Activated T-cell treated with anti-CD3 and anti-CD28 coated beads for 24 hours (primary cell): ENCODE results near the gene ABCG8.
"Not testable (repeated sequence)": the region's sequence is repeated elsewhere in the genome, so short reads cannot be mapped to it uniquely, and the experiment has no call there.

Experiments used
- DNase-seq: peaks from one replicate; pipeline ENCODE4 v3.0.0-alpha.2; 2020; ENCODE audit warnings: low read depth

Gene ABCG8

GRCh38 chr2:43874776-43875451, 36.1 kb downstream of the ABCG8 start:
- no peak for DNase-seq

GRCh38 chr2:43877782-43878464, 39.2 kb downstream of the ABCG8 start:
- DNase-seq: peak; percentile 56

GRCh38 chr2:43879261-43879660, 40.5 kb downstream of the ABCG8 start:
- no peak for DNase-seq

GRCh38 chr2:43880471-43880870, 41.7 kb downstream of the ABCG8 start:
- no peak for DNase-seq

- DNase-seq: no peak
These were observed 42.2 kb downstream of the ABCG8 start for GRCh38 chr2:43880952-43881351.

- DNase-seq: no peak
These were observed 43.5 kb downstream of the ABCG8 start for GRCh38 chr2:43882312-43882711.

GRCh38 chr2:43884689-43885088, 45.9 kb downstream of the ABCG8 start:
- no peak for DNase-seq

GRCh38 chr2:43885132-43885632, 46.4 kb downstream of the ABCG8 start:
- DNase-seq: no peak

GRCh38 chr2:43887176-43887575, 48.4 kb downstream of the ABCG8 start:
- DNase-seq: no peak

- DNase-seq: no peak
These were observed 50.6 kb downstream of the ABCG8 start for GRCh38 chr2:43889416-43889815.

GRCh38 chr2:43890855-43891254, 52.1 kb downstream of the ABCG8 start:
- DNase-seq: no peak

GRCh38 chr2:43894743-43895142, 56.0 kb downstream of the ABCG8 start:
- no peak for DNase-seq

- DNase-seq: no peak
These were observed 58.1 kb downstream of the ABCG8 start for GRCh38 chr2:43896906-43897305.

GRCh38 chr2:43897492-43897891, 58.7 kb downstream of the ABCG8 start:
- DNase-seq: no peak

GRCh38 chr2:43898134-43898837, 59.5 kb downstream of the ABCG8 start:
- no peak for DNase-seq

- DNase-seq: no peak
These were observed 60.1 kb downstream of the ABCG8 start for GRCh38 chr2:43898838-43899346.

- no peak for DNase-seq
These were observed 60.8 kb downstream of the ABCG8 start for GRCh38 chr2:43899589-43899988.

GRCh38 chr2:43905371-43905803, 66.6 kb downstream of the ABCG8 start:
- DNase-seq: no peak

GRCh38 chr2:43905871-43906270, 67.1 kb downstream of the ABCG8 start:
- no peak for DNase-seq

GRCh38 chr2:43906448-43907109, 67.8 kb downstream of the ABCG8 start:
- DNase-seq: no peak

- not testable (repeated sequence) for DNase-seq
These were observed 72.5 kb downstream of the ABCG8 start for GRCh38 chr2:43911136-43911790.

- DNase-seq: no peak
These were observed 85.7 kb downstream of the ABCG8 start for GRCh38 chr2:43924463-43924862.
